Endothelial cell of umbilical vein (primary cell): ENCODE results near the gene LCN6.

ENCODE experiments used
- POLR2A ChIP-seq: IDR thresholded peaks from 2 replicates; pipeline ENCODE4 v1.6.1; 2012; ENCODE audit warnings: low read depth, mild to moderate bottlenecking, control low read depth, low read length
- TF ChIP-seq, protein P1 (sequence below), 2 donors: IDR thresholded peaks; 1 replicate in 1 of 2; 2 replicates in 1 of 2; pipeline ENCODE4 v1.5.1; 2011; ENCODE audit warnings: low read length in 2 of 2, mild to moderate bottlenecking in 2 of 2, moderate library complexity in 2 of 2, control low read depth in 1 of 2, inconsistent platforms in 1 of 2, low read depth in 1 of 2; ENCODE audit not compliant: insufficient read depth in 1 of 2; ENCODE audit errors: extremely low read depth in 1 of 2

DNA sequence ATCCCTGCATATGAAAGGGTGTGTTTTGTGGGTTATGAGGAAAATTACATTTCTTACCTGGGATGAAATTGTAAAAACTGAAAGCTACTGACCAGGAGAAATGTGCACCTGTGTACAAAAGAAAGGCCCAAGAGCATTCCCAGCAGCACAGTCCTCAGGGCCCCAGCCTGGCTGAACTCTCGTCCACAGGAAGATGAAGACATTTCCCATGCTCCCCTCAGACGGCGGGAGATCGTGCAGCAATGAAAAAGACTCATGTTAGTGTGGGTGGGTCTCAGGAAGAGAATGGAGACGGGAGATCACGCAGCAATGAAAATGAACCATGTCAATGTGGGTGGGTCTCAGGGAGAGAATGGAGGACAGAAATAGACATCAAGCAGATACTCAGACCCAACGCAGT is 28.6 kb upstream of the LCN6 start:
- TF ChIP-seq, protein P1, sequence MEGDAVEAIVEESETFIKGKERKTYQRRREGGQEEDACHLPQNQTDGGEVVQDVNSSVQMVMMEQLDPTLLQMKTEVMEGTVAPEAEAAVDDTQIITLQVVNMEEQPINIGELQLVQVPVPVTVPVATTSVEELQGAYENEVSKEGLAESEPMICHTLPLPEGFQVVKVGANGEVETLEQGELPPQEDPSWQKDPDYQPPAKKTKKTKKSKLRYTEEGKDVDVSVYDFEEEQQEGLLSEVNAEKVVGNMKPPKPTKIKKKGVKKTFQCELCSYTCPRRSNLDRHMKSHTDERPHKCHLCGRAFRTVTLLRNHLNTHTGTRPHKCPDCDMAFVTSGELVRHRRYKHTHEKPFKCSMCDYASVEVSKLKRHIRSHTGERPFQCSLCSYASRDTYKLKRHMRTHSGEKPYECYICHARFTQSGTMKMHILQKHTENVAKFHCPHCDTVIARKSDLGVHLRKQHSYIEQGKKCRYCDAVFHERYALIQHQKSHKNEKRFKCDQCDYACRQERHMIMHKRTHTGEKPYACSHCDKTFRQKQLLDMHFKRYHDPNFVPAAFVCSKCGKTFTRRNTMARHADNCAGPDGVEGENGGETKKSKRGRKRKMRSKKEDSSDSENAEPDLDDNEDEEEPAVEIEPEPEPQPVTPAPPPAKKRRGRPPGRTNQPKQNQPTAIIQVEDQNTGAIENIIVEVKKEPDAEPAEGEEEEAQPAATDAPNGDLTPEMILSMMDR (IDR thresholded peaks at IDR 0.05; ENCODE audit: extremely low read depth in 1 of 2, insufficient read depth in 1 of 2, low read depth in 1 of 2, low read length in 2 of 2), result no peak
- TF ChIP-seq POLR2A, result no peak
